ENCODE data around the gene ST6GALNAC3.

ST6GALNAC3 gene

DNA sequence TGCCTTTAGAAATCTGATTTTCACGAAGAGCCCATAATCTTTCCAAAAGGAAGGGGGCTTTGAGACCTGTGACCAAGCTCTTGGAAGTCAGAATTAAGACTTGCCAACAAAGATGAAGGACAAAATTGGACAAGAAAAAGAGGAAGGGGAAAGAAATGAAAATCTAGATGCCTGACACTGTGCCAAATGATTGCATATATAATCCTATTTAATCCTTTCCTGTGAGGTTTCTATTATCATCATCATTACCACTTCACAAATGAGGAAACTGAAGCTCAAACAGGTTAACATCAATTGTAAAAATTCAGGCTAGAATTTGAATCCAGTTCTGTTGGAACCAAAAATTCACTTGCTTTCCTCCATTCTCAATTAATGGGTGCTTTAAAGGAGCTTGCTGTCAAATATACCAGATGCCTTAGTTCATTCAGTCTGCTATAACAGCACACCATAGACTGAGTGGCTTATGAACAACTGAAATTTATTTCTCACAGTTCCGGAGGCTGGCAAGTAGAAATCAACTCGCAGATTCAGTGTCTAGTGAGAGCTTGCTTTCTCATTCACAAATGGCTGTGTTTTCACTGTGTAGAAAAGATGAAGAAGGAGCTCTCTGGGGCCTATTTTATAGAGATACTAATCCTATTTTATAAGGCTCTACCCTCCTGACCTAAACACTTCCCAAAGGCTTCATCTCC lies 595.2 kb downstream of the ST6GALNAC3 start:
- H3K4me2 ChIP-seq (ENCODE audit: low read length): no peak overlapping the region
- H3K27me3 ChIP-seq (ENCODE audit: control insufficient read depth, insufficient read depth, low read length): no peaks in the 10 kb centered on the region
- H3K9ac ChIP-seq (ENCODE audit: low read depth, low read length): no peak overlapping the region
- H3K4me3 ChIP-seq (ENCODE audit: low read length): no peak overlapping the region
- H3K4me1 ChIP-seq (ENCODE audit: control insufficient read depth, insufficient read depth, low read length): no peaks in the 10 kb centered on the region
- no peaks in the 10 kb centered on the region for H3K9me3 ChIP-seq (replicated peaks; ENCODE audit: low read length)
- H3K36me3 ChIP-seq (ENCODE audit: insufficient read depth, low read length): no peaks in the 10 kb centered on the region

DNA sequence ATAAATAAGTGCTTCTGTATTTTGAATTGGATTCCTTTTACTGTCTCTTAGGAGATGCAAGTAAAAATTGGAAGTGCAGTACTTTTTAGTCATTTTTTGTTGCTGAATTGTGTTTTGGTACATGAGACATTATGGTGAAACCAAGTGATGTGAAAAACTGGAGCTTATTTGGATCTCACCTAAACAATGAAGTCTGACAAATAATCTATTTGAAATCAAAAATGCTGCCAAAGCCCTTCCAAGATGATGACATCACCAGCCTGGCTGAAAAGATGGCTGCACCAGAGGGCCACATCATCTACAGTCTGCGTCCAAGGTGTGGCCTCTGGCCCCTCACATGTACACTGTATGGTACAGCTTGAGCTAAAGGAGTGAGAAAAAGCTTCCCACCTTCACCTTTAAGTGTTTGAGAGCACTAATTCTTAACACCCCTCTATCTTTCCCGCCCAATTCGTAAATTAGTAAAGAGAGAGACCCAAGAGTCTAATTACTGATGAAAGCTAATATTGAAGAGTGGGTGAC lies 600.2 kb downstream of the ST6GALNAC3 start:
- Histone ChIP-seq H3K4me1 (ENCODE audit: control insufficient read depth, insufficient read depth, low read length) (no peaks in the 10 kb centered on the region), H3K27me3 (ENCODE audit: control insufficient read depth, insufficient read depth, low read length) (peaks cover 3% of the 10 kb centered on the region), H3K4me3 (ENCODE audit: low read length) (no peak overlapping the region)

DNA sequence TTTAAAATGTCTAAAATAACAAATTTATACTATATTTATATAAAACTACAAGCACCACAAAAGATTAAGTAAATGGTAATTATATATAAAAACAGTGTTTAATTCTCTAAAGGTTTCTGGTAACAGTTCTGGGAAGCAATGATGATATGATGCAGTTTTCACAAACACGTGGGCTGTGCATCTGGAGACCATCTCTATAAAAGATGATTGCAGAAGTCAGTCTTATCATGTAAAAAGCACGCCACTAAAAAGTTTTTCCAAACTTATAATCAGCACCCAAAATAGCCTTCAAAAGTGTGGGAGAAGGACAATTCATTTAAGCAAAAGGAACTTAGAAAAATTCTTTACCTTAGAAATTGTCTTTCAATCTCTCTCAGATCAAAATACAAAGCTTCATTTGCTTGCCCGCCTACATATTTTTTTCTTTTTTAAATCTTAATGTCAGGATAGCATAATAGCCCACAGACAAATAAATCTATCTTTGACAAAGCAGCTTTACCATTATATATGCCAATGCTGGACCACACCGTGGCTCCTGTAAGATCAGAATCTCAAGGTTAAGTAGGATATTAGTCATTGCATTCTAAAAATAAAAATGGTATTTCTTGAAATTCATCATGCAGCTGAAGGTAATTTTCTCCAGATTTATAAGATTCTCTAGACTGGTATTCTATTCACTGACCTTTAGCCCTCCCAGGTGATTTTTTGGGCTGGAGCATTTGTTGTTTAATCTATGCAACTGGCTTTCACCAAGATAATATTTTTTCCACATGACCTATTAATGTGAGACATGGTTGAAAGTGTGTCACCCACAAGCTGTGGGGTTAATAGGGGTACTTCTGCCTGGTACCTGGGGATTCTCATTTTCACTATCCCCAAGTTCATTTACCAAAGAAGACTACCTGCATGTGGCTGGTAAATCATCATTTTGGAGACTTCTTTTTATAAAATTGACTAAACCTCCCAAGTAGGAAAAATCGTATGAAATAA lies 603.2 kb downstream of the ST6GALNAC3 start:
- no peaks in the 10 kb centered on the region for H3K9me3 ChIP-seq (replicated peaks; ENCODE audit: low read length)
- no peak overlapping the region for H3K4me2 ChIP-seq (ENCODE audit: low read length)
- no peaks in the 10 kb centered on the region for H3K36me3 ChIP-seq (ENCODE audit: insufficient read depth, low read length)
- no peak overlapping the region for H3K4me3 ChIP-seq (ENCODE audit: low read length)
- no peaks in the 10 kb centered on the region for H3K4me1 ChIP-seq (ENCODE audit: control insufficient read depth, insufficient read depth, low read length)
- H3K27me3 ChIP-seq (ENCODE audit: control insufficient read depth, insufficient read depth, low read length): peaks cover 7% of the 10 kb centered on the region
- H3K9ac ChIP-seq (ENCODE audit: low read depth, low read length): no peak overlapping the region

More for the DNA sequence above, 600.2 kb downstream of the ST6GALNAC3 start:
- H3K9ac ChIP-seq (ENCODE audit: low read depth, low read length): no peak overlapping the region
- no peaks in the 10 kb centered on the region for H3K36me3 ChIP-seq (ENCODE audit: insufficient read depth, low read length)
- H3K9me3 ChIP-seq (replicated peaks; ENCODE audit: low read length): no peaks in the 10 kb centered on the region
- H3K4me2 ChIP-seq (ENCODE audit: low read length): no peak overlapping the region

DNA sequence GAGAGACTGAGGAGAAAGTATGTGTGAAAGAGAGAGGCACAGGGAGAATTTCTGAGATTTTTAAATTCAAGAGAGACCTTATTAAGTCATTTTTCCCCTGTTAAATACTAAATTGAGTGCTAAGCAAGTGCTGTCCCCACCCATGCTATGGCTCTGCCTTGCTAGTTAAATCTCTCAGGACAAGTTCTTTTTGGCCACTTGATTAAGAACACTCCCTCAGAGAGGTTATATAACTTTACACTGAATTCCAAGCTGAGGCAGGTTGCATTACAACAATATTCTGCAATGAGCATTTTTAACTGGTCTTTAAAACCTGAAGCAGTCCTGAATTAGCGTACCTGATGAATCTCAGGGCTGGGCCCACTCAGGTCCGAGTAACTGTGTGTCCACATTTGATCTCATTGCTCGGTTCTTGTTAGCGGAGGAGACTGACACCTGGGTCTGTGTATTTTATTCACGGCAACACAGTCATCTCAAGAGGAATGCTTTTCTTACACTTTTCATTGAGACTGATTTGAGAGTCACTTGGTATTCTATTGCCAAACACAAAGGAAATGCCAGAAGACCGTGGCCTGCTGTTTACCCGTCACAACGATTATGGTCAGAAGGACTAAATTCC lies 605.1 kb downstream of the ST6GALNAC3 start:
- H3K27me3 ChIP-seq (ENCODE audit: control insufficient read depth, insufficient read depth, low read length): peaks cover 7% of the 10 kb centered on the region
- H3K36me3 ChIP-seq (ENCODE audit: insufficient read depth, low read length): no peaks in the 10 kb centered on the region
- no peaks in the 10 kb centered on the region for H3K4me1 ChIP-seq (ENCODE audit: control insufficient read depth, insufficient read depth, low read length)
- no peak overlapping the region for H3K4me2 ChIP-seq (ENCODE audit: low read length)
- no peak overlapping the region for H3K9ac ChIP-seq (ENCODE audit: low read depth, low read length)
- H3K9me3 ChIP-seq (replicated peaks; ENCODE audit: low read length): no peaks in the 10 kb centered on the region
- no peak overlapping the region for H3K4me3 ChIP-seq (ENCODE audit: low read length)

DNA sequence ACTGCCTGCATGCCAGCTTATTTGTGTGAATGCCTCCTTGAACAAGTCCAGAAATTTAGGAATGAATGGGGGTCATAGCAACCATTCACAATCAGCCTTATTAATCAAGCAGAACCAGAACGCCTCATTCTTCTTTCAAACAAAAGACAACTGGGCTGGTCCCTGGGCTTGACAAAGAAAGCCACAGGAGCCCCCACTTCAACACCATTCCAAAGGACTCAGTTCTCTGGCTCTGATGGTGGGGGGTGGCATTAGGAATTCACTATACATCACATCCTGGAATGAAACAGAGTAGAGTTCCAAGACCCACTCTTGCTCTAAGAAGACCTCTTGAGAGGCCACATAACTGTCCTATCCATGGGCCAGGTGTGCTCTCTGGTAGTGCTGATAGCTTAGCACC lies 606.1 kb downstream of the ST6GALNAC3 start:
- no peaks in the 10 kb centered on the region for H3K36me3 ChIP-seq (ENCODE audit: insufficient read depth, low read length)
- H3K9ac ChIP-seq (ENCODE audit: low read depth, low read length): no peak overlapping the region
- H3K9me3 ChIP-seq (replicated peaks; ENCODE audit: low read length): no peaks in the 10 kb centered on the region
- no peak overlapping the region for H3K4me2 ChIP-seq (ENCODE audit: low read length)
- peaks cover 6% of the 10 kb centered on the region for H3K27me3 ChIP-seq (ENCODE audit: control insufficient read depth, insufficient read depth, low read length)
- H3K4me1 ChIP-seq (ENCODE audit: control insufficient read depth, insufficient read depth, low read length): no peaks in the 10 kb centered on the region
- H3K4me3 ChIP-seq (ENCODE audit: low read length): no peak overlapping the region

DNA sequence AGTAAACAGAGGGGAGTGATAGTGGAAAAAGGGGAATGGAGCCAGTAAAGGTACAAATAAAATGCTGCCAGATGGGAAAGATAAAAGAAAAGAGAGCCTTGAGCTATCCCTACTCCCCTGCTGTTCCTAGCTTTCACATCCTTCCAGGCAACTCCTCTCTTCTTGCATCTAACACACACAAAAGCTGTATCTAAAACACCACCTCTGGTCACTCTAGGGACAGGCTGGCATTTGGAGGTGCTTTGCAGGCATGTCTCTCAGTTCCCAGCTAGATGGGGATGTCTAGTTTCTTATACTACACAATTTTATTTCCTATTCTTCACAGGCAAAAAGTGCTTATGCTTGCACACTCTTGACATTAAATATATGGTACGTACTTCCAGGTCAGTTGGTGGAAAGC lies 607.6 kb downstream of the ST6GALNAC3 start:
- H3K27me3 ChIP-seq (ENCODE audit: control insufficient read depth, insufficient read depth, low read length): peaks cover 4% of the 10 kb centered on the region
- H3K4me1 ChIP-seq (ENCODE audit: control insufficient read depth, insufficient read depth, low read length): no peaks in the 10 kb centered on the region
- H3K36me3 ChIP-seq (ENCODE audit: insufficient read depth, low read length): no peaks in the 10 kb centered on the region
- H3K4me2 ChIP-seq (ENCODE audit: low read length): no peak overlapping the region
- no peak overlapping the region for H3K9ac ChIP-seq (ENCODE audit: low read depth, low read length)
- H3K9me3 ChIP-seq (replicated peaks; ENCODE audit: low read length): no peaks in the 10 kb centered on the region
- H3K4me3 ChIP-seq (ENCODE audit: low read length): no peak overlapping the region
